Osteocyte (in vitro differentiated cells): Measurements from ENCODE around the gene PACC1. TPM values are rescaled to one million over a fixed set of nuclear protein-coding genes. Genes with fewer than 3 reads are reported as not detected.

Experiments
- DNase-seq: peaks from one replicate; pipeline ENCODE4 v3.0.0; 2021; ENCODE audit warnings: mixed read lengths; ENCODE audit not compliant: unreplicated experiment; ENCODE audit errors: extremely low spot score
- H3K27ac Mint-ChIP-seq: one replicate; pipeline ENCODE4 v1.8.0; 2021; ENCODE audit warnings: mild to moderate bottlenecking, mixed read lengths; ENCODE audit not compliant: unreplicated experiment
- H3K27me3 Mint-ChIP-seq: one replicate; pipeline ENCODE4 v1.8.0; 2021; ENCODE audit warnings: mixed read lengths; ENCODE audit not compliant: unreplicated experiment
- H3K36me3 Mint-ChIP-seq: one replicate; pipeline ENCODE4 v1.8.0; 2021; ENCODE audit warnings: mixed read lengths; ENCODE audit not compliant: unreplicated experiment
- H3K4me1 Mint-ChIP-seq: one replicate; pipeline ENCODE4 v1.8.0; 2021; ENCODE audit warnings: mixed read lengths; ENCODE audit not compliant: unreplicated experiment
- H3K4me3 Mint-ChIP-seq: one replicate; pipeline ENCODE4 v1.8.0; 2021; ENCODE audit warnings: mild to moderate bottlenecking, moderate library complexity, mixed read lengths; ENCODE audit not compliant: unreplicated experiment
- H3K9me3 Mint-ChIP-seq: one replicate; pipeline ENCODE4 v1.8.0; 2021; ENCODE audit warnings: mixed read lengths; ENCODE audit not compliant: unreplicated experiment
- total RNA-seq: library from RNA; stranded (reverse); gene quantifications from 2 replicates; pipeline ENCODE4 v1.2.1, GENCODE V29; 2021
- TF ChIP-seq, protein P1 (sequence below): fragments of 200-600 bp; sonication (generic); IDR thresholded peaks from 2 replicates; pipeline ENCODE4 v1.5.0; 2021; ENCODE audit warnings: antibody characterized with exemption, mild to moderate bottlenecking, moderate library complexity

Gene PACC1
- total RNA-seq, 1 donor from 2014 or later, result 11.4 TPM

DNA sequence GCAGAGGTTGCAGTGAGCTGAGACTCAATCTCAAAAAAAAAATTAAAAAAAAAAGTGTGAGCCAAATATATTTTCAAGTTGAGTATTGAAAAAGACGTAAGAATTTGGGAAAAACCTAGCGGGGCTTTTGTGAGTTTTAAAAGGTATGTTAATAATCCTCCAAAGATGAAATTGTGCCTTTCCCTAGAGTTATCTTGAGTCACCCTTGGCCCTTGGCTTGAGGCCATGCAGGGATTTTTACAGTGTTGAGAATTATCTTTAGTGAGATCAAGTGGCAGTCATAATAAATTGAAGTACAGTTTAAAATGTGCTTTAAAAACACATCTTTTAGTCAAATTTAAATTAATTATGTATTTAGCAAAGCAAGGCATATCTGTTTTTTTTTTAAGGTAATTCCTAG lies 96.8 kb downstream of the PACC1 start:
- no peaks in the 10 kb centered on the region for H3K36me3 Mint-ChIP-seq
- no peak overlapping the region for H3K27ac Mint-ChIP-seq
- no peak overlapping the region for H3K4me3 Mint-ChIP-seq
- peaks cover 29% of the 10 kb centered on the region for H3K4me1 Mint-ChIP-seq
- no peaks in the 10 kb centered on the region for H3K27me3 Mint-ChIP-seq
- TF ChIP-seq, protein P1, sequence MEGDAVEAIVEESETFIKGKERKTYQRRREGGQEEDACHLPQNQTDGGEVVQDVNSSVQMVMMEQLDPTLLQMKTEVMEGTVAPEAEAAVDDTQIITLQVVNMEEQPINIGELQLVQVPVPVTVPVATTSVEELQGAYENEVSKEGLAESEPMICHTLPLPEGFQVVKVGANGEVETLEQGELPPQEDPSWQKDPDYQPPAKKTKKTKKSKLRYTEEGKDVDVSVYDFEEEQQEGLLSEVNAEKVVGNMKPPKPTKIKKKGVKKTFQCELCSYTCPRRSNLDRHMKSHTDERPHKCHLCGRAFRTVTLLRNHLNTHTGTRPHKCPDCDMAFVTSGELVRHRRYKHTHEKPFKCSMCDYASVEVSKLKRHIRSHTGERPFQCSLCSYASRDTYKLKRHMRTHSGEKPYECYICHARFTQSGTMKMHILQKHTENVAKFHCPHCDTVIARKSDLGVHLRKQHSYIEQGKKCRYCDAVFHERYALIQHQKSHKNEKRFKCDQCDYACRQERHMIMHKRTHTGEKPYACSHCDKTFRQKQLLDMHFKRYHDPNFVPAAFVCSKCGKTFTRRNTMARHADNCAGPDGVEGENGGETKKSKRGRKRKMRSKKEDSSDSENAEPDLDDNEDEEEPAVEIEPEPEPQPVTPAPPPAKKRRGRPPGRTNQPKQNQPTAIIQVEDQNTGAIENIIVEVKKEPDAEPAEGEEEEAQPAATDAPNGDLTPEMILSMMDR, result no peak
- no peak for DNase-seq
- H3K9me3 Mint-ChIP-seq, result no peaks in the 10 kb centered on the region

DNA sequence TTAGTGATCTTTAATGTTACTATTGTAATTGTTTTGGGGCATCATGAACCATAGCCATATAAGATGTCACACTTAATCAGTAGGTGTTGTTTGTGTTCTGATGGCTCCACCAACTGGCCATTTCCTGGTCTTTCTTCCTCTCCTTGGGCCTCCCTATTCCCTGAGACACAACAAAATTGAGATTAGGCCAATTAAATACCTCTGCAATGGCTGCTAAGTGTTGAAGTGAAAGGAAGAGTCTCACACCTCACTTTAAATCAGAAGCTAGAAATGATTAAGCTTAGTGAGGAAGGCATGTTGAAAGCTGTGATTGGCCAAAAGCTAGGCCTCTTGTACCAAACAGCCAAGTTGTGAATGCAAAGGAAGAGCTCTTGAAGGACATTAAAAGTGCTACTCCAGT lies 98.8 kb downstream of the PACC1 start:
- Mint-ChIP-seq H3K9me3 (no peaks in the 10 kb centered on the region), H3K27ac (no peak overlapping the region), H3K4me3 (no peak overlapping the region), H3K36me3 (no peaks in the 10 kb centered on the region), H3K27me3 (no peaks in the 10 kb centered on the region), H3K4me1 (peaks cover 32% of the 10 kb centered on the region)
- TF ChIP-seq, protein P1, result peak; percentile 32
- DNase-seq, result no peak

DNA sequence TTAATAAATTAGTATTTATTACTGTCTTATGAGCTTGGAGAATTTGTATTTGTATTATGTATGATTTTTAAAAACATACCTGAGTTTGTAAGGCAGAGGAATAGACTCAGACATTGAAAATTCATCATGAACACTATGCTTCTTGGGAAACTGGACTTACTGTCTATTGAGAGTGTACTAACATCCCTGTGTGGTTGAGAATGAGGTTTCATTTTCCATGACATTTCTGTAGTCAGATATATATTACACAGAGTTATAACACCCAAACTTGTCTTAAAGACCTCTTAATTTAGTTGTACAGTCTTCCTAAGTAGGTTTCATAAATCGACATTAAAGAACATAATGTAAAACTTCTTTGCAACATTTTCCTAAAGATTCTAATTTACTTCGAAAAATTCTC lies 99.5 kb downstream of the PACC1 start:
- no peak overlapping the region for H3K27ac Mint-ChIP-seq
- H3K4me1 Mint-ChIP-seq, result peaks cover 40% of the 10 kb centered on the region
- no peak for DNase-seq
- H3K9me3 Mint-ChIP-seq, result no peaks in the 10 kb centered on the region
- H3K4me3 Mint-ChIP-seq, result no peak overlapping the region
- H3K36me3 Mint-ChIP-seq, result no peaks in the 10 kb centered on the region
- TF ChIP-seq, protein P1, result no peak
- H3K27me3 Mint-ChIP-seq, result no peaks in the 10 kb centered on the region

Other genes starting within 250 kb of the PACC1 start
- gene PPP2R5A, start 129.5 kb downstream of the PACC1 start, total RNA-seq, result 17.5 and 17.9 TPM in 2 replicates
- gene NENF, start 18.0 kb upstream of the PACC1 start, total RNA-seq, result 55.9 and 57.8 TPM in 2 replicates
- gene ATF3, start 193.9 kb upstream of the PACC1 start, total RNA-seq, result 18.7 and 45.3 TPM in 2 replicates